ENCODE measurements around the gene PPY.

- TF ChIP-seq CTCF (IDR thresholded peaks at IDR 0.05) (no peak), POLR2A (IDR thresholded peaks at IDR 0.05) (no peak)
These were observed 42.0 kb downstream of the PPY start for GRCh38 chr17:43900183-43900857.

Data from lower leg skin (tissue), 3 donors.